SKM-1 (cell line): ENCODE data around the gene MRPL44.
"Not testable (repeated sequence)": the region's sequence is repeated elsewhere in the genome, so short reads cannot be mapped to it uniquely, and the experiment has no call there.

Experiments used
- DNase-seq: peaks from one replicate; lab custom pipeline; 2025; ENCODE audit not compliant: unreplicated experiment; lab: John Stamatoyannopoulos, UW

MRPL44 gene

DNA sequence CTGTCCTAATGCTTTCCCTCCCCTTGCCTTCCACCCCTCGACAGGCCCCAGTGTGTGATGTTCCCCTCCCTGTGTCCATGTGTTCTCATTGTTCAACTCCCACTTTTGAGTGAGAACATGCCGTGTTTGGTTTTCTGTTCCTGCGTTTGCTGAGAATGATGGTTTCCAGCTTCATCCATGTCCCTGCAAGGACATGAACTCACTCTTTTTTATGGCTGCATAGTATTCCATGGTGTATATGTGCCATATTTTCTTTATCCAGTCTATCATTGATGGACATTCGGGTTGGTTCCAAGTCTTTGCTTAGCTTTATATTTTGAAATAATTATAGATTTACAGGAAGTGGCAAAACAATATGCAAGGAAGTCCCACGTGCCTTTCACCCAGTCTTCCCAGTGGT lies 43.4 kb downstream of the MRPL44 start:
- not testable (repeated sequence) for DNase-seq

DNA sequence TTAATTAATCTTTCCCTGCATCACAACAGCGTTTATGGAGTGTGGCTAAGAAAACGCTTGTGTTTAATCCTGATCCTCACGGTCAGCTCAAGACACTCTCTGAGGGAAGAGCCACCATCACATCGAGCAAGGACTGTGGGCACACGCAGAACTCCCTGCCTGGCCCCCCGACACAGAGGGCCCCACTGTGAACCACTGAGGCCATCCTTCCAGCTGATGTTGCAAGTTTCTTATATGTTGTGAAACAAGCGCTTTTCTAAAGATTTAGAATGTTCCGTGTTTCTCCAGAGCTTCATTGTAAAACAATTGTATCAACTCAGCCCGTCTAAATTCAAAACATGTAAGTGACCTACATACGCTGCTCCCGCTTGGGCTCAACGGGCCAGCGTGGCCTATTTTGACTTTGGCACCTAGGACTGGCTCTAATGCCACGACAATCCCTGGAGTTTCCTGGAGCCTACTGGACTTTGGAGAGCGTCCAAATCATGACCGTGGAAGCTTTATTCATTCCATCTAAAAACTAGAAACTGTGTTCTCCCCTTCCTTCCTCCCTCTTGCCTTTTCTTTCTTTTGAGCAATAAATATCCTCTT lies 46.9 kb downstream of the MRPL44 start:
- DNase-seq, result no peak

GRCh38 chr2:224008702-224009261 lies 51.5 kb downstream of the MRPL44 start:
- no peak for DNase-seq

DNA sequence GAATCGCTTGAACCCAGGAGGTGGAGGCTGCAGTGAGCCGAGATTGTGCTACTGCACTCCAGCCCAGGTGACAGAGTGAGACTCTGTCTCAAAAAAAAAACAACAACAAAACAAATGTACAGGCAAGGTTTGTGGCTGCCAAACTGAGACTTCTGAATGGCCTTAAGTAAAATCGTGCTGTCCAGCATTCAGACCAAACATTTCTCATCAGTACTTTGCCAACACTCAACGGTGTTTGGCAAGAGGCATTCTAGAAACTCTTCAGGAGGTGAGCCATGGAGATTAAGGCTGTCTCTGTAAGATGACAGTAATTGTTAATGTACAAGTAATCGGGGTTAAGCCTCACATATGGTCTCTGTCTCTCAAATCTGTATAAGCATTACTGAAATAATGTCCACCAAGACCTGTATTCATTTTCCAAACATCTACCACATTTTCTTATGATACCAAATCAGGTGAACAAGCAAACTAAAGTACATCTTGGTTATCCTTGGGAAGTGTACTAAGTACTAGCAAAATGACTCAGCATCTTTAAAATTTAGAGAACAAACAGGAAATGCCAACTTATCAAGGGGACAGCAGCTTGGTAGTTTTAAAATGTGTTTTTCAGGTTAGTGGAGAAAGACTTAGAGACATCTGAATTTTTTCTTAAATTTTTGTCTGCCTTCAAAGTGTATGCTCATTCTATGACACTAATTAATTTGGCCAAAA lies 52.5 kb downstream of the MRPL44 start:
- no peak for DNase-seq

- no peak for DNase-seq
Measured at GRCh38 chr2:224011837-224012236, 54.6 kb downstream of the MRPL44 start.

DNA sequence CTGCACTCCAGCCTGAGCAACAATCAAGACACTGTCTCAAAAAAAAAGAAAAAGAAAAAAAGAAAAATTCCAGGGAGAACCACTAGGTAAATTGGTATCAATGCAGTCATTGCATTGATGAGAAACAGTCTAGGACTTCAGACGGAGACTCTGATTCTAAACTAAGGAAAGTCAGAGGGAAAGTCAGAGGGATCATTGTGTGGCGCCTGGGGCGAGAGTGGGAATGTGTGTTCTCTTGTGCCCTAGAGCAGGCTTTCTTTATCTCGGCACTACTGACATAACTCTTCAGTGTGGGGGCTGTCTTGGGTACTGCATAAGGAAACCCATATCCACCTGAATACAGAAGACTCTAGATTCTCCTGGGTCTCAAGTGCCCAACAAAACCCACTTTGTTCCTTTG lies 57.1 kb downstream of the MRPL44 start:
- DNase-seq, result no peak

- no peak for DNase-seq
Measured at GRCh38 chr2:224016963-224017362, 59.7 kb downstream of the MRPL44 start.
